Ectodermal cell (in vitro differentiated cells): ENCODE data around the gene KIF5C.

Experiments used
- H3K27ac ChIP-seq: 2 replicates; pipeline ENCODE4 v1.7.0; 2013; ENCODE audit warnings: mild to moderate bottlenecking, low read depth, low read length; ENCODE audit not compliant: insufficient read depth, poor library complexity, severe bottlenecking
- H3K27me3 ChIP-seq: 2 replicates; pipeline ENCODE4 v1.7.0; 2013; ENCODE audit warnings: mild to moderate bottlenecking, low read length; ENCODE audit not compliant: insufficient read depth, control insufficient read depth, poor library complexity, severe bottlenecking
- H3K36me3 ChIP-seq: one replicate; pipeline ENCODE4 v1.7.0; 2013; ENCODE audit warnings: low read length; ENCODE audit not compliant: control insufficient read depth, insufficient read depth
- H3K4me1 ChIP-seq: one replicate; pipeline ENCODE4 v1.7.0; 2013; ENCODE audit warnings: low read length; ENCODE audit not compliant: control insufficient read depth, insufficient read depth
- H3K4me3 ChIP-seq: 2 replicates; pipeline ENCODE4 v1.7.0; 2013; ENCODE audit warnings: low read depth, low read length, control low read depth; ENCODE audit not compliant: insufficient read depth
- H3K9me3 ChIP-seq: 2 replicates; pipeline ENCODE4 v1.7.0; 2013; ENCODE audit warnings: mild to moderate bottlenecking, low read length, moderate library complexity; ENCODE audit not compliant: control insufficient read depth
- WGBS, 2 experiments: methylation state at CpG; one replicate each; pipeline ENCODE4 v1.1.7; 2013; ENCODE audit warnings: missing lambda C conversion rate in 2 of 2; 5-methylcytosine and 5-hydroxymethylcytosine counted together

The KIF5C gene

GRCh38 chr2:148865512-148865911, 9.5 kb upstream of the KIF5C start:
- H3K27me3 ChIP-seq: peaks cover 6% of the 10 kb centered on the region
- H3K9me3 ChIP-seq: no peaks in the 10 kb centered on the region
- no peaks in the 10 kb centered on the region for H3K36me3 ChIP-seq
- H3K4me3 ChIP-seq: no peak overlapping the region
- 94 to 96% methylated on average over 5 of the region's 5 CpGs for WGBS, 2 experiments
- H3K27ac ChIP-seq: no peak overlapping the region
- H3K4me1 ChIP-seq: no peaks in the 10 kb centered on the region

GRCh38 chr2:148866091-148866490, 8.9 kb upstream of the KIF5C start:
- no peaks in the 10 kb centered on the region for H3K9me3 ChIP-seq
- H3K4me3 ChIP-seq: no peak overlapping the region
- H3K27me3 ChIP-seq: peaks cover 6% of the 10 kb centered on the region
- no peaks in the 10 kb centered on the region for H3K36me3 ChIP-seq
- H3K27ac ChIP-seq: no peak overlapping the region
- H3K4me1 ChIP-seq: no peaks in the 10 kb centered on the region
- 96 to 97% methylated on average over 2 to 3 of the region's 4 CpGs for WGBS, 2 experiments

DNA sequence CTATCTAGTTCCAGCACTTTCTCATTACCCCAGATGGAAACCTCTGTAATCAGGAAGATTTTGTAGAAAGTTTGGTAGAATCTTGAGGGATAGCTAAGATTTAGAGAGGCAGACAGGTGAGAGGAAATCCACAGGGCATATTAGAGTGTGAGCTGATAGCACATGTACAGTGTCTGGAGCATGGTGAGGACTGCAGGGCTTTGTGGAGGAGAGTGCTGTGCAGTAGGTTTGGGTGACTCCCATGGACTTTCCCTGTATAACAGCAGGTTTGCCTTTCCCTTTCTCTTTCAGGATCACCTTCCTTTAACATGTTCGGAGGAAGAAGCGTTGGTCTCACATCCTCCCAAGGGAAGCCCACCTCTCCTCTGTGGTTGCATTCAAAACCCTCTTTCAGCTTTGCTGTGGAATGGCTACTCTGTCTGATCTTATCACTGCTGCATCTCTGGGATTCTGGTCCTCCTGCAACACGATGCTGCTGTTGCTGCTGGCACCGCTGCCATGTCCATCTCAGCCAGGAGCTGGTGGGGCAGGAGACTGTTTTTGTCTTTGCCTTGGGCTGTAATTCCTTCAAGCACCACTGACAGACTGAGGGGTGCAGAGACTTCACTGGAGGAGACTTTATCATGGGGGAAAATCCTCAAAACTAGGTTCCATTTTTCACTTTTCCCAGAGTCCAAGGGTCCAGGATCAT, 7.8 kb upstream of the KIF5C start:
- no peaks in the 10 kb centered on the region for H3K9me3 ChIP-seq
- H3K4me3 ChIP-seq: no peak overlapping the region
- 86 to 88% methylated on average over 4 of the region's 4 CpGs for WGBS, 2 experiments
- H3K4me1 ChIP-seq: no peaks in the 10 kb centered on the region
- H3K27ac ChIP-seq: no peak overlapping the region
- H3K27me3 ChIP-seq: peaks cover 6% of the 10 kb centered on the region
- H3K36me3 ChIP-seq: no peaks in the 10 kb centered on the region

GRCh38 chr2:148875387-148876051, 492 bp downstream of the KIF5C start:
- no peaks in the 10 kb centered on the region for H3K36me3 ChIP-seq
- H3K9me3 ChIP-seq: no peaks in the 10 kb centered on the region
- H3K4me1 ChIP-seq: no peaks in the 10 kb centered on the region
- H3K27me3 ChIP-seq: peaks cover 13% of the 10 kb centered on the region
- H3K27ac ChIP-seq: no peak overlapping the region
- 0% methylated on average over 73 to 74 of the region's 74 CpGs for WGBS, 2 experiments
- peak overlapping the region; percentile 78 for H3K4me3 ChIP-seq

DNA sequence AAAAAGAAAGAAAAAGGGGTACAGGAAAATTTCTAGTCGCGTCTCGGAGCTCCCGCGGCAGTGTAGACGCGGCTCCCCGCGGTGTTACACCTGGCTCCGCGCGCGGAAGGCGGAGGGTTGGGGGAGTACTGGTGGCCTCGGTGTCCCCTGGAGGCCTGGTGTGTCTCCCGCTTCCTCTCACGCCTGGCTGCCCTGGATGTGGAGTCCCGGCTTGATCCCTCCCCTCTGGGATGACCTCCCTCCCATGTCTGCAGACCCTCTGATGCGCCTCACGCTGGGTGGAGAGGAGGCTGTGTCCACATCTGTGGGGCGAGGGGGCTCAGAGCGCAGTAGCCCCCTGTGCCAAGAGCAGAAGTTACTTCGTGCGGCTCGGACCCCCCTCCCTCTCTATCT, 1.2 kb downstream of the KIF5C start:
- Histone ChIP-seq H3K36me3 (no peaks in the 10 kb centered on the region), H3K4me1 (no peaks in the 10 kb centered on the region), H3K9me3 (no peaks in the 10 kb centered on the region), H3K27me3 (peaks cover 13% of the 10 kb centered on the region), H3K4me3 (peak overlapping the region; percentile 78), H3K27ac (peak overlapping the region; percentile 82)
- 0 to 1% methylated on average over 23 to 25 of the region's 25 CpGs for WGBS, 2 experiments

DNA sequence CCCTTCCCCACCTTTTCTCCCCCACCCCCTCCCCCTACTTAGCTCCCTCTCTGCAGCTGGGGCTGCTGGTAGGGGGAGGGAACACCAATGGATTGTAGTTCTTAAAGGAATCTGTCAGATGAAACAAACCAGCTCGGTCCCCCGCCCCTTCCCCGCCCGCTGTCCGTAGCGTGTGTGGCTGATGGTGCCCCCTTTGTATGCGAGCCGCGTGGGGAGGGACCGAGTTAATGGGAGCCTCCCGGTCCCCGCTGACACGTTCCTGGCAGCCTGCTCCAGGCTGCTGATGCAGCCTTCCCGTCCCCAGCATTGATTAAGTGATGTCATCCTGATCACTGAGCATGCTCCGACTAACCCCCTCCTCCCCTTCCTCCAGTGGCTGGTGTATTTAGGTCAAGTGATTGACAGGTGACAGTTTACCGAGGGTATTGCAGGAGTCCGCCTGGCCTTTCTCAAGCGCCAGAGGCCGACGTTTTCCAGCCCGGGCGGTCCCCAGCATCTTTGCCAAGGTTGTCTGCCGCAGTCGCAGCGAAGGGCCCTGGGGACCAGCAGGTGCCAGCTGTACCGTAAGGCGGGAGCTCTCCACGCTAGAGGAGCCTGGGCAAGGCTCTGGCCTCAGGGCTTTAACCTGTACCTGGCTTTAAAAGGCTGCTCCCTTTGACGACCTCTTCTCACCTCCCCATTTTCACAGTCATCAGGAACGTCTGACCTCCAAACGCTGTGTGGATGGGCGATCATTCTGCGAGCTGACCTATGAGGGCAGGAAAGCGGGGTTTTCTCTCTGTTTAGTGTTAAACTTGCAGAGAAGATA, 1.8 kb downstream of the KIF5C start:
- no peaks in the 10 kb centered on the region for H3K9me3 ChIP-seq
- H3K27ac ChIP-seq: peak overlapping the region; percentile 82
- WGBS, 2 experiments: 9 to 10% methylated on average over 34 of the region's 34 CpGs
- H3K4me3 ChIP-seq: peak overlapping the region; percentile 78
- no peaks in the 10 kb centered on the region for H3K36me3 ChIP-seq
- no peaks in the 10 kb centered on the region for H3K4me1 ChIP-seq
- H3K27me3 ChIP-seq: peaks cover 13% of the 10 kb centered on the region

DNA sequence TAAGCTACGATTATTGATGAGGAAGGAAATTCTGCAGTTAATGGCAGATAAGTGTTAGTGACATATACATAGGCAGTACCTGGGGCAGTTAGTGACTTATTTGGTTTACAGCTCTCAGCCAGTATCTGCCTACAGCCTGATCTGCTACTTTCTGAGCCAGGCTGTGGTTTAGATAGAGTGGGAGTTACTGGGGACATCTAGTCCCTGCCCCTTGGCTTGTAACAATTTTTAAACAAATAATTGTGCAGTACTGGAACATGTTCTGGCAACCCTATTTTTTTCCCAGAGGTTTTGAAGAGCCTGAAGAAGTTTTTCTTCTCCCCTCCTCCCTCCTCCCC, 2.3 kb downstream of the KIF5C start:
- H3K4me1 ChIP-seq: no peaks in the 10 kb centered on the region
- peaks cover 13% of the 10 kb centered on the region for H3K27me3 ChIP-seq
- H3K27ac ChIP-seq: no peak overlapping the region
- no peaks in the 10 kb centered on the region for H3K36me3 ChIP-seq
- WGBS, 2 experiments: 92 to 93% methylated on average over 1 of the region's 1 CpG
- H3K9me3 ChIP-seq: no peaks in the 10 kb centered on the region
- peak overlapping the region; percentile 78 for H3K4me3 ChIP-seq

- WGBS, 2 experiments: 94 to 100% methylated on average over 2 of the region's 2 CpGs
- H3K4me1 ChIP-seq: no peaks in the 10 kb centered on the region
- H3K4me3 ChIP-seq: no peak overlapping the region
- no peaks in the 10 kb centered on the region for H3K27me3 ChIP-seq
- no peaks in the 10 kb centered on the region for H3K36me3 ChIP-seq
- no peak overlapping the region for H3K27ac ChIP-seq
- H3K9me3 ChIP-seq: no peaks in the 10 kb centered on the region
These were observed 5.6 kb downstream of the KIF5C start for GRCh38 chr2:148880636-148881035.

DNA sequence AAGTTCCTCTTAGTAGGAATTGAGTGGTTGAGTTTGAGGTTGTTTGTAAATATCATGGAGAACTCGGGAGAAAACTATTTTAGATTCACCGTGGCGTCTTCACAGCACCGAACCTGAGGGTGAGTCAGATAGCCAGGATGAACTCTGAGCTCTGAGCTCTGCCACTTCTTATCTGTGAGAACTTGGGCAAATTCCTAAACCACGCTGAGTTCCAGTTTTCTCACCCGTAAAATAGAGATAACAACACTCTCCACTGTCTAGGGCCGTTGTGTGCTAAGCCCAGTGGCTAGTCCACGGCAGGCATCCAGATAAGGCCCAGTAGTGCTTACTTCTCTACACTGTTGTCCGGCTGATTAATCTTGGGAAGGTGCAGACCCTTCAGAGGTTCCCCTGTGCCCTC, 7.0 kb downstream of the KIF5C start:
- WGBS, 2 experiments: 95% methylated on average over 9 of the region's 9 CpGs
- Histone ChIP-seq H3K9me3 (no peaks in the 10 kb centered on the region), H3K4me3 (no peak overlapping the region), H3K4me1 (peaks cover 7% of the 10 kb centered on the region), H3K36me3 (no peaks in the 10 kb centered on the region), H3K27me3 (no peaks in the 10 kb centered on the region), H3K27ac (no peak overlapping the region)

GRCh38 chr2:148885209-148885608, 10.2 kb downstream of the KIF5C start:
- H3K4me3 ChIP-seq: no peak overlapping the region

More at GRCh38 chr2:148885209-148885608, 10.2 kb downstream of the KIF5C start:
- 92 to 93% methylated on average over 10 of the region's 10 CpGs for WGBS, 2 experiments
- Histone ChIP-seq H3K27ac (no peak overlapping the region), H3K27me3 (no peaks in the 10 kb centered on the region), H3K36me3 (no peaks in the 10 kb centered on the region), H3K4me1 (peaks cover 22% of the 10 kb centered on the region), H3K9me3 (no peaks in the 10 kb centered on the region)
